ENCODE results near the gene ZFR.
"Not testable (repeated sequence)": the region's sequence is repeated elsewhere in the genome, so short reads cannot be mapped to it uniquely, and the experiment has no call there.

ZFR gene

GRCh38 chr5:32450952-32451351 is 6.4 kb upstream of the ZFR start:
- DNase-seq (ENCODE audit: low read depth in 2 of 2): no peak

GRCh38 chr5:32449262-32449661 is 4.7 kb upstream of the ZFR start:
- peak; percentile 66 to 70 for DNase-seq (ENCODE audit: low read depth in 2 of 2)

- DNase-seq (ENCODE audit: low read depth in 2 of 2): no peak
Observed at GRCh38 chr5:32446630-32447029, 2.1 kb upstream of the ZFR start.

- no peak for DNase-seq (ENCODE audit: low read depth in 2 of 2)
Observed at GRCh38 chr5:32445831-32446614, 1.5 kb upstream of the ZFR start.

- DNase-seq (ENCODE audit: low read depth in 2 of 2): no peak
Observed at GRCh38 chr5:32445287-32445758, 783 bp upstream of the ZFR start.

GRCh38 chr5:32443541-32444430 is 754 bp downstream of the ZFR start:
- DNase-seq (ENCODE audit: low read depth in 2 of 2): no peak

GRCh38 chr5:32443145-32443540 is 1.4 kb downstream of the ZFR start:
- DNase-seq (ENCODE audit: low read depth in 2 of 2): no peak

- DNase-seq (ENCODE audit: low read depth in 2 of 2): no peak
Observed at GRCh38 chr5:32439086-32439642, 5.4 kb downstream of the ZFR start.

GRCh38 chr5:32436553-32437242 is 7.8 kb downstream of the ZFR start:
- no peak for DNase-seq (ENCODE audit: low read depth in 2 of 2)

- no peak for DNase-seq (ENCODE audit: low read depth in 2 of 2)
Observed at GRCh38 chr5:32435383-32435782, 9.2 kb downstream of the ZFR start.

- no peak for DNase-seq (ENCODE audit: low read depth in 2 of 2)
Observed at GRCh38 chr5:32434221-32434620, 10.3 kb downstream of the ZFR start.

GRCh38 chr5:32432633-32433032 is 11.9 kb downstream of the ZFR start:
- DNase-seq (ENCODE audit: low read depth in 2 of 2): no peak

GRCh38 chr5:32430825-32431224 is 13.7 kb downstream of the ZFR start:
- not testable (repeated sequence) for DNase-seq (ENCODE audit: low read depth in 2 of 2)

- DNase-seq (ENCODE audit: low read depth in 2 of 2): no peak
Observed at GRCh38 chr5:32428426-32428825, 16.1 kb downstream of the ZFR start.

GRCh38 chr5:32426440-32427151 is 17.9 kb downstream of the ZFR start:
- no peak for DNase-seq (ENCODE audit: low read depth in 2 of 2)

GRCh38 chr5:32422697-32423096 is 21.8 kb downstream of the ZFR start:
- DNase-seq (ENCODE audit: low read depth in 2 of 2): no peak

GRCh38 chr5:32421075-32421474 is 23.5 kb downstream of the ZFR start:
- DNase-seq (ENCODE audit: low read depth in 2 of 2): no peak

GRCh38 chr5:32420506-32420905 is 24.0 kb downstream of the ZFR start:
- no peak for DNase-seq (ENCODE audit: low read depth in 2 of 2)

- DNase-seq (ENCODE audit: low read depth in 2 of 2): no peak
Observed at GRCh38 chr5:32419791-32420190, 24.7 kb downstream of the ZFR start.

- no peak for DNase-seq (ENCODE audit: low read depth in 2 of 2)
Observed at GRCh38 chr5:32413466-32414263, 30.9 kb downstream of the ZFR start.
